ENCODE results near the gene VEGFC.

The VEGFC gene

DNA sequence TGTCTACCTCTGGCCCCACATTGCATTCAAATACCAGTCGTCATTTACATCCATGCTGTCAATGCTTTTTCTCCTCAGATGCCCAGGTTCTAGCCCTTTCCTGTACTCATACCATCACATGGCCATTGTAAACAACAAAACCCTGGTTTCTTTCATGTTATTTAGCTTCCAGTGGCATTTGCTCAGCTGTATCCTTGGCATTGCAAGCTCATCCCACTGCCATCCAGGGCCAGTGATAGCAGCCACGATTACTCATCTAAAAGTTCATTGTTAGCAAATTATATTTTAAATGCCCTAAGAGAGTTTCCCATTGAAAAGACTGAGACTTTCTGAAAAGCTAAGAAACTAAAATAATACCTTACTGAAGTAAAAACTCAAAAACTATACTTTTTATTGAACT lies 34.0 kb downstream of the VEGFC start:
- no peak for DNase-seq

DNA sequence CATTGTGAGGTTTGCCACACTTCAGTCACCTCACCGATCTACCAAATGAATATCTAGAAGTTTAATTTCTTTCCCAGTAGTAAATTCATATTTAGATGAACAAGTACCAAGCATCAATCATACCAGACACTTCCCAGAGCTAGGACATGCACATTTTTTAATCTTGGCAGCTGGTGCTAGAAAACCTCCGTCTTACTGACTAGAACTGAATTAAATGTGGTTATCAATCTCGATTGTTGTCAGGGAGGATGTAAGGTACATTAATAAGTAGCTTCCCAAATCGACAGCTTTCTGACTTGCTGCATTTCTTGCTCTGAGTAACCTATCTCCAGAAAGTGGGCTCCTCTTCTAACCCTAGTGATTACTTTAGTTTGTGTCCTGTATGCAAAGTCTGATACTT lies 34.4 kb downstream of the VEGFC start:
- no peak for DNase-seq

- no peak for DNase-seq
Measured at GRCh38 chr4:176755613-176756012, 37.1 kb downstream of the VEGFC start.

DNA sequence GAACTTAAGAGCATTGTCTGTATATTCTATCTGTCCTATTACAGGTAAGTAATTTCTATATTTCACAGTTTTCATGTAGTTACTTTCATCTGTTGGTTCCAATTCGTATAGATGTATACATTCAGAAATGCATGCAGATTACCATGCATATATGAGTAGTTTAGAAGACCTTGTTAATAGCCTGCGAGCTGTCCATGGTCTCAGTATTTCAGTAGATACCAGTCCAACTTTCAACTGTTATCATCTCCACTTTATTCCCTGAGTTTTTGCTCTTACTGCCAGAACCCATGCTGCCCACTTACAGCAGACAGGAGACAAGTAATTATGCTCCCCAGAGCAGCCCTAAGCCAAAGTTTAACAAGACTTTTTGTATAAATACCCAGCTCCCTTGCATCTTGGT lies 37.7 kb downstream of the VEGFC start:
- no peak for DNase-seq

GRCh38 chr4:176753049-176753448 lies 39.7 kb downstream of the VEGFC start:
- DNase-seq: no peak

- DNase-seq: no peak
Measured at GRCh38 chr4:176752191-176752749, 40.5 kb downstream of the VEGFC start.

- no peak for DNase-seq
Measured at GRCh38 chr4:176751061-176751460, 41.7 kb downstream of the VEGFC start.

- no peak for DNase-seq
Measured at GRCh38 chr4:176746846-176747245, 45.9 kb downstream of the VEGFC start.

DNA sequence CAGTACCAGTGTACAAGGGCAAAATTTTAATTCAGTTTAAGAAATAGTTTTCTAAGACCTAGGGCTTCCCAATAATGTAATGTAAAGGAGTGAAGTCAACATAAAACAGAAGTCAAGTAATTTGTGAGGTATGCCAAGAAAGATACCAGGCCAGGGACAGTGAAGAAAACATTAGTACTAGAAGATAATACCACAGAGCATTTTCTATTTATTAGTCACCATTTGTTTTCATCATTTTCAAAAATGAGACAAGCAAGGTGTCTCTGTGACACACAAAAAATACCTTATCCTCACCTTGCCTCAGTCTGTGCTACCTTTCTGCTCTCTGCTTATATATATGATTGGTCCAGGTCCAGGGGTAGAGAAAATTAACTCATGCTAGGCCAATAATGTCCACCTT lies 46.8 kb downstream of the VEGFC start:
- no peak for DNase-seq

DNA sequence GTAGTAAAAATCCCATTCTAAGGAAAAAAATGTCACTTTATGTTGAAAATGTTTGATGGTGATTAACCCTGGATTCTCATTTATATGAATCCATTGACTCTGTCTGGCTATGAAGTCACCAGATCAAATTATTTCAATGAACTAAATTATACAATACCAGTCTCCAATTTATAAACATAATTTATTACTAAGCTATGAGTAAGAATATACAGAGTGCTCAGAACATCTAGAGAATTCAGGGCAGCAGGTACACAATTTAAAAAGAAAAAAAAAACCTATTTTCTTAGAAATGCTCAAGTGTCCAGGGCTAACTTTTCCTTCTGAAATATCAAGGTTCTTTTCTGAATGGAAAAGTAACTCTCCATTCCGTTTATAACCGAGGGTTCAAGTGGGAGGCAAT lies 48.6 kb downstream of the VEGFC start:
- DNase-seq: no peak

GRCh38 chr4:176742211-176742610 lies 50.5 kb downstream of the VEGFC start:
- DNase-seq: no peak

DNA sequence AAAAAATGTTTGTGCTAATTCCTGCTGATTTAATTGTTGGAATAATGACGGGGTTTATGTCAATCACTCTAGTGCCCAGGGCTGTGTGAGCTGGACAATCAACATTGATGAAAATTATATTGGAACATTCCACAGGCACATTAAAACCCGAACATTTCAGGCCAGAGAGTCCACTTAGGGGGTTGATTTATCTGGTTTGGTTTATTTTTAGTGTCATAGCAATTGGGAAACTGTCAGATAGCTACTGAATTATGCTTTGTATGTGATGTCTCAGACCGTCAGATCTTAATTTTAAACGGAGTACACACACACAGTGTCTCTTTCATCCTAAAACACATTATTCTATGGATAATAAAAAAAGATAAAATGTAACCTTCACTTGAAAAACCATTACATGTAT lies 51.5 kb downstream of the VEGFC start:
- DNase-seq: no peak

DNA sequence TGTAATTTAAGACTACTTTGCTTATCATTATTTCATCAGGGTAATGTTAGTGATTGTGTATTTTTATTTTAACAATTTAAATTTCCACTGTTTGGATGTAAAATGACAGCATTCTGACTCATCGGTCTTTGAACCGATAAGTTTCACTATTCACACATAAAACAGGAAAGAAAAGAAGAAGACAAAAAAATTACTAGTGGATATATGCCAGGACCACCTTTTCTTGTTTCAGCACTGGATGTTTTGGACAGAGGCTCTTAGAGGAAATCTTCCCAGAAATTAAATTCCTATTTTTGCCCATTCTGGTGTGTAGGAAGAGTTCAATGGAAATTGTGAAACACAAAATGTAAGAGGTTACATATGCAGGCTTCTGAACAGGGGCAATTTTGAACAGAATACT lies 57.4 kb downstream of the VEGFC start:
- DNase-seq: no peak

DNA sequence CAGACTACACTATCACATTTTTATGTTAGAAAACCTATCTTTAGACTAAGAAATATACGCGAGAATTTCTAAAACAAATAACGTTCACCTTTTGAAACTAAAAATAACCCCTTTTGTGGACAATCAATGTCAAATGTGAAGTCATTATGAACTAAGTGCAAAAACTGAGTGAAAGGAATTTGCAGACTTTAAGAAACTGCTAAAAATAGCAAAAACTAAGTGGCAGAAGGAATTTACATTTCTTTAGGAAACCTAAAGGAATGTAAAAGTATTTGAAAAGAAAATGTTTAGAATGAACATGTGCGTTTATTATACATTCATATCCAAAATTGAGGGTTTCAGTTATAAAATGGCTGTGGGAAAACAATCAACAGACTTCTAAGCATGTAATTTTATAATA lies 58.3 kb downstream of the VEGFC start:
- DNase-seq: no peak

DNA sequence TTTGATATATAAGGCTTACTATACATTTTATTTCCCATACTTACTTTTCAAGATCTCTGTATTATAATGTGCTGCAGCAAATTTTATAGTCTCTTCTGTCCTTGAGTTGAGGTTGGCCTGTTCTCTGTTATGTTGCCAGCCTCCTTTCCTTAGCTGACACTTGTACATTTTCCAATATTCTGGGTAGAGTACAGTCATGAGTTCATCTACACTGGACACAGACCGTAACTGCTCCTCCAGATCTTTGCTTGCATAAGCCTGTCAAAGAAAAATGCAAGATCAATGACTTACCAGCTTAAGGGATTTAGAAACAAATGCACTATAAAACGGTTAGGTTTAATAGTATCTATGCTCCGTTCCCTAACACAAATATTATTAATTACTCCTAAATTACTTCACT lies 63.2 kb downstream of the VEGFC start:
- DNase-seq: no peak

- no peak for DNase-seq
Measured at GRCh38 chr4:176726803-176727202, 65.9 kb downstream of the VEGFC start.

- DNase-seq: no peak
Measured at GRCh38 chr4:176721459-176721858, 71.3 kb downstream of the VEGFC start.

- no peak for DNase-seq
Measured at GRCh38 chr4:176718881-176719280, 73.8 kb downstream of the VEGFC start.

- DNase-seq: no peak
Measured at GRCh38 chr4:176717237-176717636, 75.5 kb downstream of the VEGFC start.

DNA sequence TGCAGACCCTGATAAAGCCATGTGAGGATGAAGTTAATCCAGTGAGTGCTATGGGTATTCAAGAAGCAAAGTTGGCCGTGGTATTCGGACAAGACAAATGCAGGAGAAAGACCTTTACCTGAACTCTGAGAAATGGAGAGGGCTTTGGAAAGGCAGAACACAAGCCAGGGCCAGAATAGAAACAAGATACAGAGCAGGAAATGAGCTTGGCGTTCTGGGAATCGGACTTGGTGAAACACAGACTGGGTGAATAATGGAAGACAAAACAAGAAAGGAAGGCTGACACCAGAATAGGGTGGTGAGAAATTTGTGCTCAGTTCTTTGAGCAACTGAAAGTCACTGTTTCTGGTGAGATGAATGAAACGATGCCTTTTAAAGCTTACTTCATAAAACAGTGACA lies 83.3 kb downstream of the VEGFC start:
- no peak for DNase-seq

DNA sequence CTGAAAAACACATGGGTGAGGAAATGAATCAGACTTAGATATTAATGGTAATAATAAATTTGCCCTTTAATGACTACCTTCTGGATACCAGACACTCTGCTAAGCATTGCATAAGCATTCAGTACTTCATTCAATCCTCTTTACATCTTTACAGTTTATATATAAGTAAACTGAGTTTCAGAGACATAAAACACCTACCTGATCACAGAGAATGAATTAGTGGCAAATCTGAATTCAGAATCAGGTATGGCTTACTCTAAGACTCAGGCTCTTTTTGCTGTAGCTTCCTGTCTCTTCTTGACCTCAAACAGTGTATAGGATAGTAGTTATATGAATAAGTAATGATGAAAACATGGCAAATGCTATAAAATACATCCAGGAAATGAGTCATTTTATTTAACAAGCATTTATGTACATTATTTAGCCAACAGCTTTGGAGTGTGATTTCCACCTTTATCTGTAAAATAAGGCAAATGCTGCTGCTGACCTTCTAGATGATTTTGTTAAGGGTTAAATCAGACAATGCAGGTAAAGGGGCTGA lies 83.9 kb downstream of the VEGFC start:
- DNase-seq: no peak

- no peak for DNase-seq
Measured at GRCh38 chr4:176690716-176691115, 102.0 kb downstream of the VEGFC start.

DNA sequence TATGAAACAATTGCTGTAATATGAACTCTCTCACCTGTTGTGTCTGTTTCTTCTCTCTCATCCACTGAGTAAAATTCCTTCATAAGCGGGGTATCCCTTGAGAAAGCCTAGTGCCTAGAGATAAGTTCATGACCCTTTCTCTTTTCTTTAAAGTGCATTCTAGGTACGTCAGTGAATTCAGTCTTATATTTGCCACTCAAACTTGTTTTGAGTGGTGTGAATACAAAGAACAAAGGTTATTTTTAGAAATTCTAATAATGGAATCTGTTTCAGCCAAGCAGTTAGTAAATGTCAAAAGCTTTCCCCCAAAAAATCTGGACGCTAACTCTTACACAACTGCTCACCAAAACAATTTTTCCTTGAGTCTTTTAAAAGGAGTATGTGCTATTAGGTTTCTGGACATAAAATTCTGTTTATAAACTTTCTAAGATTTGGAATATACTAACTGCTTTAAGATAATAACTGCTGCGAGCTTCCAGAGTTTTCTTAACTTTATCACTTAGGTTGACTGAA lies 112.0 kb downstream of the VEGFC start:
- DNase-seq: no peak

- no peak for DNase-seq
Measured at GRCh38 chr4:176676901-176677300, 115.8 kb downstream of the VEGFC start.

DNA sequence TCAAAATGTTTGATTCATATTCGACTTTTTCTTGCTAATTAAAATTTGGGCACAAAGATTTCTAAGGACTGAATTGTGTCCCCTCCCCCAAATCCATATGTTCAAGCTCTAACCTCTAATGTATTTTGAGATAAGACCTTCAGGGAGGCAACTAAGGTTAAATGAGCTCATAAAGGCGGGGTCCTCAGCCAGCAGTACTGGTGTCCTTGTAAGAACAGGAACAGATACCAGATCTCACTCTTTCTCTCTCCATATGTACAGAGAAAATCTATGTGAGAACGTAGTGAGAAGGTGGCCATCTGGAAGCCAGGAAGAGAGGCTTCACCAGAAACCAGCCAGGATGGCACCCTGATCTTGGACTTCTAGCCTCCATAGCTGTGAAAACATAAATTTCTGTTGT lies 116.9 kb downstream of the VEGFC start:
- no peak for DNase-seq

Measured in NCI-H2107 (cell line).